GM13976 (cell line): ENCODE data around the gene WBP4.
"Not testable (repeated sequence)": the region's sequence is repeated elsewhere in the genome, so short reads cannot be mapped to it uniquely, and the experiment has no call there.

ENCODE experiments used
- DNase-seq: peaks from one replicate; pipeline ENCODE4 v3.0.0; 2012; ENCODE audit warnings: low spot score
- in situ Hi-C: fragments of 300-500 bp; cut with MboI; formaldehyde crosslinking; loops from one replicate; pipeline ENCODE4 v1.12.0; 2022; ENCODE audit warnings: low sequenced_read_pairs, mixed read lengths, inconsistent platforms; ENCODE audit not compliant: unreplicated experiment
- TF ChIP-seq, protein P1 (sequence below): IDR thresholded peaks from 2 replicates; pipeline ENCODE4 v1.5.1; 2012; ENCODE audit warnings: borderline replicate concordance, mild to moderate bottlenecking; ENCODE audit not compliant: insufficient read depth; ENCODE audit errors: extremely low read depth, missing control alignments, control extremely low read depth

WBP4 gene

GRCh38 chr13:41130356-41130755, 69.0 kb downstream of the WBP4 start:
- TF ChIP-seq, protein P1, sequence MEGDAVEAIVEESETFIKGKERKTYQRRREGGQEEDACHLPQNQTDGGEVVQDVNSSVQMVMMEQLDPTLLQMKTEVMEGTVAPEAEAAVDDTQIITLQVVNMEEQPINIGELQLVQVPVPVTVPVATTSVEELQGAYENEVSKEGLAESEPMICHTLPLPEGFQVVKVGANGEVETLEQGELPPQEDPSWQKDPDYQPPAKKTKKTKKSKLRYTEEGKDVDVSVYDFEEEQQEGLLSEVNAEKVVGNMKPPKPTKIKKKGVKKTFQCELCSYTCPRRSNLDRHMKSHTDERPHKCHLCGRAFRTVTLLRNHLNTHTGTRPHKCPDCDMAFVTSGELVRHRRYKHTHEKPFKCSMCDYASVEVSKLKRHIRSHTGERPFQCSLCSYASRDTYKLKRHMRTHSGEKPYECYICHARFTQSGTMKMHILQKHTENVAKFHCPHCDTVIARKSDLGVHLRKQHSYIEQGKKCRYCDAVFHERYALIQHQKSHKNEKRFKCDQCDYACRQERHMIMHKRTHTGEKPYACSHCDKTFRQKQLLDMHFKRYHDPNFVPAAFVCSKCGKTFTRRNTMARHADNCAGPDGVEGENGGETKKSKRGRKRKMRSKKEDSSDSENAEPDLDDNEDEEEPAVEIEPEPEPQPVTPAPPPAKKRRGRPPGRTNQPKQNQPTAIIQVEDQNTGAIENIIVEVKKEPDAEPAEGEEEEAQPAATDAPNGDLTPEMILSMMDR = no peak
- in situ Hi-C loops = loop anchor here (10.0 kb wide), 1 partner anchor 64 kb away; the partner anchor contains the start of gene KBTBD7
- DNase-seq = no peak

- not testable (repeated sequence) for DNase-seq
- in situ Hi-C loops = loop anchor here (10.0 kb wide), 1 partner anchor 64 kb away; the partner anchor contains the start of gene KBTBD7
These were observed 69.9 kb downstream of the WBP4 start for GRCh38 chr13:41131189-41131588.

GRCh38 chr13:41131660-41132511, 70.6 kb downstream of the WBP4 start:
- DNase-seq = not testable (repeated sequence)
- in situ Hi-C loops = loop anchor here (10.0 kb wide), 1 partner anchor 63 kb away; the partner anchor contains the start of gene KBTBD7

GRCh38 chr13:41132512-41133152, 71.3 kb downstream of the WBP4 start, which contains the start of gene KBTBD6:
TSS of gene KBTBD6 (minus strand) at chr13:41132802. CDS start at chr13:41132511, 291 bp downstream.
- in situ Hi-C loops = loop anchor here (10.0 kb wide), 1 partner anchor 62 kb away; the partner anchor contains the start of gene KBTBD7
- peak; percentile 91 for DNase-seq

More at GRCh38 chr13:41132512-41133152, 71.3 kb downstream of the WBP4 start, which contains the start of gene KBTBD6:
- TF ChIP-seq, protein P1 = no peak
